SK-N-SH (cell line): ENCODE data around the gene VGF. TPM values are rescaled to one million over a fixed set of nuclear protein-coding genes. Genes with fewer than 3 reads are reported as not detected.

Experiments
- CTCF ChIA-PET: fragments of 300-600, 350-600 bp; formaldehyde crosslinking; extraction: SDS; loops from one replicate; lab custom pipeline; 2021; lab: Yijun Ruan, JAX
- POLR2A ChIA-PET: fragments of 350-600 bp; sonication (Branson Sonifier 250); formaldehyde crosslinking; extraction: SDS; loops from one replicate; lab custom pipeline; 2020; ENCODE audit warnings: antibody characterized with exemption, inconsistent platforms; lab: Yijun Ruan, JAX
- DNase-seq: peaks from one replicate; pipeline ENCODE4 v3.0.0; 2012
- H2AFZ ChIP-seq: fragments of 200-600 bp; sonication (generic); 2 replicates; pipeline ENCODE4 v1.8.1; 2016; ENCODE audit warnings: antibody characterized with exemption, mild to moderate bottlenecking, low read depth
- H3F3A ChIP-seq: fragments of 200-600 bp; sonication (generic); replicated peaks from 2 replicates; pipeline ENCODE3; 2016; ENCODE audit warnings: antibody characterized with exemption, mild to moderate bottlenecking; ENCODE audit not compliant: insufficient read depth
- H3K27ac ChIP-seq, 2 experiments: fragments of 200-500 bp in 1 of 2; fragments of 200-600 bp in 1 of 2; sonication (Bioruptor generic) in 1 of 2; sonication (generic), shearing (Covaris generic) in 1 of 2; 2 replicates each; pipeline versions ENCODE4 v1.5.1 to v1.6.1; 2014 to 2016; ENCODE audit warnings: low read depth in 2 of 2, inconsistent platforms in 1 of 2, low read length in 1 of 2, mild to moderate bottlenecking in 1 of 2, mixed read lengths in 1 of 2
- H3K27me3 ChIP-seq: fragments of 200-600 bp; sonication (generic), shearing (Covaris generic); 2 replicates; pipeline ENCODE4 v1.6.1; 2016; ENCODE audit warnings: mixed run types; ENCODE audit not compliant: insufficient read depth
- H3K36me3 ChIP-seq, 2 experiments: fragments of 200-500 bp in 1 of 2; fragments of 200-600 bp in 1 of 2; sonication (Bioruptor generic) in 1 of 2; sonication (generic) in 1 of 2; replicated peaks in 1 of 2; 2 replicates each; pipeline versions ENCODE3 to v1.5.1; 2014 to 2016; ENCODE audit warnings: low read length in 1 of 2, mild to moderate bottlenecking in 1 of 2; ENCODE audit not compliant: insufficient read depth in 2 of 2, control insufficient read depth in 1 of 2
- H3K4me1 ChIP-seq, 2 experiments: fragments of 200-500 bp in 1 of 2; fragments of 200-600 bp in 1 of 2; sonication (Bioruptor generic) in 1 of 2; sonication (generic), shearing (Covaris generic) in 1 of 2; 2 replicates each; pipeline versions ENCODE4 v1.5.1 to v1.6.1; 2014 to 2016; ENCODE audit warnings: low read depth in 1 of 2, low read length in 1 of 2, mixed run types in 1 of 2; ENCODE audit not compliant: insufficient read depth in 2 of 2, control insufficient read depth in 1 of 2
- H3K4me2 ChIP-seq: fragments of 200-600 bp; sonication (generic), shearing (Covaris generic); 2 replicates; pipeline ENCODE4 v1.6.1; 2017; ENCODE audit warnings: mixed run types
- H3K4me3 ChIP-seq, 2 experiments: fragments of 200-500 bp in 1 of 2; fragments of 200-600 bp in 1 of 2; sonication (Bioruptor generic) in 1 of 2; sonication (generic), shearing (Covaris generic) in 1 of 2; 2 replicates each; pipeline versions ENCODE4 v1.5.1 to v1.8.1; 2014 to 2016; ENCODE audit warnings: low read depth in 2 of 2, inconsistent platforms in 1 of 2, low read length in 1 of 2, mild to moderate bottlenecking in 1 of 2, mixed read lengths in 1 of 2, moderate library complexity in 1 of 2
- H3K79me2 ChIP-seq: fragments of 200-600 bp; sonication (generic); 2 replicates; pipeline ENCODE4 v1.8.1; 2017; ENCODE audit warnings: mild to moderate bottlenecking; ENCODE audit not compliant: insufficient read depth
- H3K9ac ChIP-seq: fragments of 200-600 bp; sonication (generic); 2 replicates; pipeline ENCODE4 v1.6.1; 2017; ENCODE audit warnings: mixed run types
- H3K9me2 ChIP-seq: fragments of 200-600 bp; sonication (generic); 2 replicates; pipeline ENCODE4 v1.6.1; 2017; ENCODE audit warnings: mixed run types
- H3K9me3 ChIP-seq: fragments of 200-600 bp; sonication (generic); 2 replicates; pipeline ENCODE4 v1.6.1; 2017; ENCODE audit warnings: mixed run types, mild to moderate bottlenecking, moderate library complexity
- H4K20me1 ChIP-seq: fragments of 200-600 bp; sonication (generic); 2 replicates; pipeline ENCODE4 v1.6.1; 2017; ENCODE audit warnings: mild to moderate bottlenecking, mixed run types; ENCODE audit not compliant: insufficient read depth
- CHD2 ChIP-seq: fragments of 150-350 bp; IDR thresholded peaks from 2 replicates; pipeline ENCODE4 v1.6.1; 2018; ENCODE audit warnings: low read length; ENCODE audit not compliant: partially characterized antibody
- CTCF ChIP-seq: fragments of 200-600 bp; sonication (generic); IDR thresholded peaks from 2 replicates; pipeline ENCODE4 v1.6.1; 2017; ENCODE audit warnings: antibody characterized with exemption, mild to moderate bottlenecking, moderate library complexity
- EP300 ChIP-seq, 2 experiments: IDR thresholded peaks; 2 replicates each; pipeline versions ENCODE4 v1.4.0 to v1.6.1; 2012; ENCODE audit warnings: borderline replicate concordance in 1 of 2, low read depth in 1 of 2, low read length in 1 of 2
- FOXJ3 ChIP-seq: sonication (generic); formaldehyde crosslinking; IDR thresholded peaks from 2 replicates; pipeline ENCODE4 v1.5.1; 2020; ENCODE audit warnings: mild to moderate bottlenecking, missing genetic modification reagents
- FOXM1 ChIP-seq: IDR thresholded peaks from 2 replicates; pipeline ENCODE4 v1.4.0; 2012; ENCODE audit warnings: low read depth, mild to moderate bottlenecking
- GABPA ChIP-seq: IDR thresholded peaks from 2 replicates; pipeline ENCODE4 v1.4.0; 2012; ENCODE audit warnings: low read depth, mild to moderate bottlenecking
- GATA2 ChIP-seq: sonication (generic); formaldehyde crosslinking; IDR thresholded peaks from 2 replicates; pipeline ENCODE4 v1.5.0; 2020; ENCODE audit warnings: mild to moderate bottlenecking, missing genetic modification reagents
- IRF3 ChIP-seq: fragments of 150-350 bp; IDR thresholded peaks from 2 replicates; pipeline ENCODE4 v1.6.1; 2016; ENCODE audit warnings: mild to moderate bottlenecking, low read depth, low read length
- MAX ChIP-seq: IDR thresholded peaks from 2 replicates; pipeline ENCODE4 v1.4.0; 2012; ENCODE audit warnings: low read depth
- MXI1 ChIP-seq: IDR thresholded peaks from 2 replicates; pipeline ENCODE4 v1.6.1; 2012; ENCODE audit warnings: mild to moderate bottlenecking, low read depth, low read length, improper control_type of control experiment
- NFIC ChIP-seq: IDR thresholded peaks from 2 replicates; pipeline ENCODE4 v1.4.0; 2012; ENCODE audit warnings: borderline replicate concordance
- POLR2AphosphoS5 ChIP-seq: IDR thresholded peaks from 2 replicates; pipeline ENCODE4 v1.6.1; 2012; ENCODE audit warnings: low read depth, low read length
- RAD21 ChIP-seq: IDR thresholded peaks from 2 replicates; pipeline ENCODE4 v1.6.1; 2012; ENCODE audit warnings: mild to moderate bottlenecking, low read length
- REST ChIP-seq: IDR thresholded peaks from 2 replicates; pipeline ENCODE4 v1.6.1; 2012; ENCODE audit warnings: mild to moderate bottlenecking, low read depth, low read length, moderate library complexity
- RFX5 ChIP-seq: IDR thresholded peaks from 2 replicates; pipeline ENCODE4 v1.6.1; 2012; ENCODE audit warnings: mild to moderate bottlenecking, improper control_type of control experiment, low read length
- RXRA ChIP-seq: IDR thresholded peaks from 2 replicates; pipeline ENCODE4 v1.4.0; 2012; ENCODE audit warnings: low read depth, mild to moderate bottlenecking, borderline replicate concordance
- SIN3A ChIP-seq: IDR thresholded peaks from 2 replicates; pipeline ENCODE4 v1.6.1; 2012; ENCODE audit warnings: low read depth, mild to moderate bottlenecking, low read length, moderate library complexity, borderline replicate concordance
- SMC3 ChIP-seq: IDR thresholded peaks from 2 replicates; pipeline ENCODE4 v1.6.1; 2012; ENCODE audit warnings: low read depth, low read length, improper control_type of control experiment
- TAF1 ChIP-seq: IDR thresholded peaks from 2 replicates; pipeline ENCODE4 v1.6.1; 2012; ENCODE audit warnings: low read depth, mild to moderate bottlenecking, low read length, moderate library complexity, borderline replicate concordance
- TCF12 ChIP-seq: IDR thresholded peaks from 2 replicates; pipeline ENCODE4 v1.4.0; 2012
- USF2 ChIP-seq: fragments of 150-350 bp; IDR thresholded peaks from 2 replicates; pipeline ENCODE4 v1.6.1; 2017; ENCODE audit warnings: antibody characterized with exemption, low read length, low read depth, borderline replicate concordance
- ZBTB33 ChIP-seq: IDR thresholded peaks from 2 replicates; pipeline ENCODE4 v1.4.0; 2012; ENCODE audit warnings: low read depth, borderline replicate concordance
- WGBS: methylation state at CpG from one replicate; pipeline ENCODE4 v1.1.6; 2017; ENCODE audit warnings: low lambda C conversion rate; 5-methylcytosine and 5-hydroxymethylcytosine counted together
- polyA plus RNA-seq, 3 experiments: library from polyadenylated mRNA; depleted of rRNA; stranded (reverse); fragments of >200 nt; gene quantifications; 2 replicates each; pipeline ENCODE4 v1.2.3, GENCODE V29; 2012

VGF gene
- polyA plus RNA-seq, 1 of the 3 experiments (the other 2 are of a cell fraction): 54.3 TPM

GRCh38 chr7:101125989-101126650 lies 39.2 kb downstream of the VGF start:
- Histone ChIP-seq H3K27me3 (no peaks in the 10 kb centered on the region), H3K27ac (peak overlapping the region; percentile 61 to 98), H3K79me2 (peaks cover 78% of the 10 kb centered on the region), H3F3A (peaks cover 83% of the 10 kb centered on the region), H3K36me3 (peaks cover 4 to 40% of the 10 kb centered on the region in 2 experiments), H3K4me1 (peaks cover 14 to 44% of the 10 kb centered on the region in 2 experiments; a peak in 3 of 4 replicates), H3K4me3 (peak overlapping the region in 1 of 2 experiments; percentile 85; a peak in 2 of 4 replicates), H3K9me2 (no peaks in the 10 kb centered on the region), H3K9me3 (no peaks in the 10 kb centered on the region), H3K4me2 (peak overlapping the region; percentile 96), H3K9ac (peak overlapping the region; percentile 95), H2AFZ (0 out of 2 replicates have a peak overlapping the region, but pooled peaks have one; percentile 5), H4K20me1 (peaks cover 41% of the 10 kb centered on the region)
- ChIA-PET CTCF (interaction anchor here (1.0 to 4.0 kb wide), 10 partner anchors 9 to 115 kb away, joined by 3 to 34 read pairs (median 6); no protein-coding TSS in a partner anchor), POLR2A (interaction anchor here (0.7 kb wide), 1 partner anchor 433 kb away, joined by 3 read pairs; no protein-coding TSS in a partner anchor)
- WGBS: 33% methylated on average over 15 of the region's 15 CpGs
- no peak for DNase-seq
- TF ChIP-seq RAD21 (no peak), MAX (peak; percentile 100), ZBTB33 (no peak), CTCF (no peak), IRF3 (no peak), REST (0 out of 2 replicates have a peak, but pooled peaks have one; percentile 8), TCF12 (no peak; the same call in 1 of the 2 replicates), RXRA (no peak), EP300 (IDR thresholded peaks at IDR 0.05; ENCODE audit: borderline replicate concordance in 1 of 2, low read depth in 1 of 2, low read length in 1 of 2) (peak in 1 of 2 experiments; percentile 72; a peak in 1 of 4 replicates), CHD2 (no peak), POLR2AphosphoS5 (no peak), MXI1 (no peak), GATA2 (CRISPR knock-in tag) (no peak), FOXM1 (no peak), SIN3A (no peak), TAF1 (no peak; the same call in 1 of the 2 replicates), NFIC (peak; percentile 93), SMC3 (no peak), GABPA (no peak), FOXJ3 (CRISPR knock-in tag) (no peak), USF2 (no peak), RFX5 (no peak)
